ENCODE data around the gene LPCAT2.

LPCAT2 gene

GRCh38 chr16:55575496-55575895 lies 66.6 kb downstream of the LPCAT2 start:
- Histone ChIP-seq H3K79me2 (ENCODE audit: insufficient read depth, low read depth) (no peaks in the 10 kb centered on the region), H3K36me3 (ENCODE audit: insufficient read depth) (no peaks in the 10 kb centered on the region), H3K9ac (no peak overlapping the region), H3K27me3 (ENCODE audit: insufficient read depth, low read depth) (no peaks in the 10 kb centered on the region), H3K4me1 (ENCODE audit: low read depth, poor library complexity, severe bottlenecking) (no peaks in the 10 kb centered on the region), H3K27ac (no peak overlapping the region), H3K4me3 (IDR thresholded peaks at IDR 0.05; ENCODE audit: insufficient read depth, low read depth, low read length) (no peak overlapping the region), H2AFZ (ENCODE audit: low read depth) (no peak overlapping the region), H4K20me1 (ENCODE audit: insufficient read depth) (no peaks in the 10 kb centered on the region), H3K4me2 (no peak overlapping the region)
- TF ChIP-seq CTCF (conservative IDR thresholded peaks at IDR 0.05; ENCODE audit: low read depth, low read length), result no peak

DNA sequence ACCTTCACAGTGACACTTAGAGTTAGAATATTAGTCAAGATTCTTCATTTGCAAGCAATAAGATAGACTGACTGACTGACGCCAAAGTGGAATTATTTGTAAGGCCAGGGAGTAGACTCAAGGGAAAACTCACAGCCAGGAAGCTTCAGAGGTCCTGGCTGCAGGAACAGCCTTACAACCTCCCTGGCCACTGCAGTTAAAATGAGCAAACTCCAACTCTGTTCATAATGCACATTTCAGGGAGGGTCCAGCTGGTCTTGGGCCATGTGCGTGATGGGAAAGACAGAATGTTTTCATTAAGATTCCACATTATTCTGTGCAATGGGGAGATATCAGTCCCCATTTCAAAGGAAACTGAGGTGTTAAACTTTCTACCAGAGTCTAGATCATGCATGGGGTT lies 67.5 kb downstream of the LPCAT2 start:
- no peak overlapping the region for H3K9ac ChIP-seq
- no peaks in the 10 kb centered on the region for H3K79me2 ChIP-seq (ENCODE audit: insufficient read depth, low read depth)
- TF ChIP-seq CTCF (conservative IDR thresholded peaks at IDR 0.05; ENCODE audit: low read depth, low read length), result no peak
- H3K4me1 ChIP-seq (ENCODE audit: low read depth, poor library complexity, severe bottlenecking), result no peaks in the 10 kb centered on the region
- H4K20me1 ChIP-seq (ENCODE audit: insufficient read depth), result no peaks in the 10 kb centered on the region
- H2AFZ ChIP-seq (ENCODE audit: low read depth), result no peak overlapping the region
- H3K36me3 ChIP-seq (ENCODE audit: insufficient read depth), result no peaks in the 10 kb centered on the region
- no peaks in the 10 kb centered on the region for H3K27me3 ChIP-seq (ENCODE audit: insufficient read depth, low read depth)
- H3K4me2 ChIP-seq, result no peak overlapping the region
- H3K4me3 ChIP-seq (IDR thresholded peaks at IDR 0.05; ENCODE audit: insufficient read depth, low read depth, low read length), result no peak overlapping the region
- H3K27ac ChIP-seq, result no peak overlapping the region

- Histone ChIP-seq H3K27me3 (ENCODE audit: insufficient read depth, low read depth) (no peaks in the 10 kb centered on the region), H3K4me3 (IDR thresholded peaks at IDR 0.05; ENCODE audit: insufficient read depth, low read depth, low read length) (no peak overlapping the region), H3K4me1 (ENCODE audit: low read depth, poor library complexity, severe bottlenecking) (no peaks in the 10 kb centered on the region), H3K4me2 (no peak overlapping the region), H2AFZ (ENCODE audit: low read depth) (no peak overlapping the region), H3K36me3 (ENCODE audit: insufficient read depth) (no peaks in the 10 kb centered on the region), H4K20me1 (ENCODE audit: insufficient read depth) (no peaks in the 10 kb centered on the region), H3K79me2 (ENCODE audit: insufficient read depth, low read depth) (no peaks in the 10 kb centered on the region), H3K9ac (no peak overlapping the region), H3K27ac (no peak overlapping the region)
- no peak for TF ChIP-seq CTCF (conservative IDR thresholded peaks at IDR 0.05; ENCODE audit: low read depth, low read length)
Observed at GRCh38 chr16:55577887-55578286, 69.0 kb downstream of the LPCAT2 start.

GRCh38 chr16:55585631-55586030 lies 76.8 kb downstream of the LPCAT2 start:
- Histone ChIP-seq H3K4me3 (IDR thresholded peaks at IDR 0.05; ENCODE audit: insufficient read depth, low read depth, low read length) (no peak overlapping the region), H3K36me3 (ENCODE audit: insufficient read depth) (no peaks in the 10 kb centered on the region), H4K20me1 (ENCODE audit: insufficient read depth) (no peaks in the 10 kb centered on the region)

More at GRCh38 chr16:55585631-55586030, 76.8 kb downstream of the LPCAT2 start:
- no peaks in the 10 kb centered on the region for H3K27me3 ChIP-seq (ENCODE audit: insufficient read depth, low read depth)
- H3K9ac ChIP-seq, result no peak overlapping the region
- H2AFZ ChIP-seq (ENCODE audit: low read depth), result no peak overlapping the region
- H3K4me1 ChIP-seq (ENCODE audit: low read depth, poor library complexity, severe bottlenecking), result no peaks in the 10 kb centered on the region
- TF ChIP-seq CTCF (conservative IDR thresholded peaks at IDR 0.05; ENCODE audit: low read depth, low read length), result no peak
- no peaks in the 10 kb centered on the region for H3K79me2 ChIP-seq (ENCODE audit: insufficient read depth, low read depth)
- no peak overlapping the region for H3K27ac ChIP-seq
- H3K4me2 ChIP-seq, result no peak overlapping the region

All from KMS-11 (cell line).